Measurements from ENCODE around the gene SLC30A10.

- no peak for TF ChIP-seq CTCF (IDR thresholded peaks at IDR 0.05)
- TF ChIP-seq REST (IDR thresholded peaks at IDR 0.05; ENCODE audit: insufficient read depth in 1 of 2, low read depth in 2 of 2, low read length in 1 of 2): no peak
Observed at GRCh38 chr1:219966071-219966349, 37.7 kb upstream of the SLC30A10 start.
